Spinal cord (tissue), 10 donors: ENCODE measurements around the gene SLC45A3. TPM values are rescaled to one million over a fixed set of nuclear protein-coding genes. Genes with fewer than 3 reads are reported as not detected.
A peak's percentile ranks its signal among the peaks of the same experiment; 100 is the strongest.

ENCODE experiments used
- DNase-seq, 6 donors: peaks; one replicate each; pipeline versions ENCODE4 v3.0.0 to v3.0.0-alpha.2; 2013 to 2015; ENCODE audit warnings: low spot score in 6 of 6, low read depth in 4 of 6
- H3K27ac ChIP-seq: one replicate; pipeline ENCODE4 v1.5.1; 2013; ENCODE audit warnings: low read depth, low read length, control low read depth
- H3K27me3 ChIP-seq: one replicate; pipeline ENCODE4 v1.6.1; 2013; ENCODE audit warnings: low read length; ENCODE audit not compliant: control insufficient read depth, insufficient read depth
- H3K36me3 ChIP-seq: one replicate; pipeline ENCODE4 v1.6.1; 2013; ENCODE audit warnings: low read length; ENCODE audit not compliant: control insufficient read depth, insufficient read depth
- H3K4me1 ChIP-seq: one replicate; pipeline ENCODE4 v1.6.1; 2013; ENCODE audit warnings: low read length; ENCODE audit not compliant: control insufficient read depth, insufficient read depth
- H3K4me3 ChIP-seq: one replicate; pipeline ENCODE4 v1.5.1; 2013; ENCODE audit warnings: low read depth, low read length, control low read depth
- H3K9me3 ChIP-seq: one replicate; pipeline ENCODE4 v1.6.1; 2013; ENCODE audit warnings: low read length; ENCODE audit not compliant: control insufficient read depth, insufficient read depth
- WGBS: methylation state at CpG from one replicate; pipeline ENCODE4 v1.1.5; 2013; ENCODE audit warnings: missing lambda C conversion rate; ENCODE audit not compliant: insufficient coverage; 5-methylcytosine and 5-hydroxymethylcytosine counted together
- polyA plus RNA-seq, 2 donors: library from polyadenylated mRNA; unstranded; fragments of 120-200 nt; gene quantifications; one replicate each; pipeline ENCODE4 v1.2.1, GENCODE V29; 2013; ENCODE audit not compliant: insufficient read length in 2 of 2
- total RNA-seq, 2 donors: library from RNA; depleted of rRNA in 1 of 2; stranded (reverse); fragments of 120-200 nt in 1 of 2; fragments of >200 nt in 1 of 2; gene quantifications; one replicate each; pipeline versions ENCODE4 v1.2.3 to v1.2.4, GENCODE V29; 2013 to 2014
- donor health status: healthy.

SLC45A3 gene
- total and polyA plus RNA-seq, 4 donors: 6.3 to 9.5 (median 6.6) TPM

- Histone ChIP-seq H3K36me3 (no peaks in the 10 kb centered on the region), H3K27ac (no peak overlapping the region), H3K4me3 (no peak overlapping the region), H3K27me3 (peaks cover 3% of the 10 kb centered on the region), H3K9me3 (no peaks in the 10 kb centered on the region), H3K4me1 (peaks cover 44% of the 10 kb centered on the region)
- DNase-seq: peak in 1 of 6 donors; percentile 23
- 78% methylated on average over 7 of the region's 11 CpGs for WGBS
These were observed 7.9 kb downstream of the SLC45A3 start for GRCh38 chr1:205672395-205672889.

DNA sequence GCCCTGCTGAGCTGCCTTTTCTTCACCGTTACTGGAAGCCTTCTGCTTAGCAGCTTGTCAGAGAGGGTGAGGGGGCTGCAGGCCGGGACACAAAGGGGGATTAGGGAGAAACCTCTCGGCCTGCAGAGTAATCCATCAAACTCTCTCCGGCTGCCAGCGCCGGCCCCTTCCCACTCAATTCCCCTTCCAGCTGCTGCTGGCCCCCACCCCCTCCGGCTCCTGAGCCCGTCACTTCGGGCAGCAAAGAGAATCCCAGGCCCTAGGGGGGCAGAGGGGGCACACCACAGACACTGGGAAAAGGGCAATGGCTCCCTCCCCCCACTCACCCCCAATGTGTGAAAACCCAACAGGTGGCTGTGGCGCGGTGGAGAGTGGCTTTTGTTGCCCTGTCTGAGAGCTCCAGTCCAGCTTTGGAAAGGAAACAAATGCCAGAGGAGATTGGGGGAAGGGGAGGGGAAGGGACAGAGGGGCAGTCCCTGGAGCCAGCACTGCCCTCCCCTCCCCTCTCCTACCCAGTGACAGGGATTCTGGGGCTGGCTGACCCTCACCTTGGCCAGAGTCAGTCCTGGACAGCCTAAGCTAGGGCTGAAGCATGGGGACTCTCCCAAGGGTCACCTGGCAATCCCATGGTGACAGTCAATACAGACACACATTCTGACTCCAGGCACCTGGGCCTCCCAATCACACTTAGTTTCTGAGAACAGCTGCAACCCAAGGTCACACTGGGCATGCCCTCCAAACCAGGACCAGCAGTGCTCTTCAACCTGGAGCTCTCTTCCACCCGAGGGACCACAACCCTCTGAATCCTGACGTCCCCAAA is 9.5 kb downstream of the SLC45A3 start:
- H3K27ac ChIP-seq: no peak overlapping the region

DNA sequence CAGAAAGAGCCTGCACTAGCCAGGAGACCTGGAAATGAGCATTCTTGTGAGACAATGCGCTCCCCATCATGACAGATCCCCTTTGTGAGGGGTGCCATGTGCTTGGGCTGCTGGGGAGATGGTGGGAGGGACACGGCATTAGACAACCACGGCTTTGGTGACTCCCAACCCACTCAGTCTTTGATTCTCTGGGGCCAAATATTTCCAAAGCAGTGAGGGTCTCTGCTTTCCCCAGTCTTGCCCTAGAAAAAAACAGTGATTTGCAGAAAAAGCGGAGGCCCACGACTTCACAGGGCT is 10.2 kb downstream of the SLC45A3 start:
- 46% methylated on average over 5 of the region's 5 CpGs for WGBS
- DNase-seq: no peak
- peak overlapping the region; percentile 25 for H3K27ac ChIP-seq

More for the DNA sequence above, 9.5 kb downstream of the SLC45A3 start:
- 30% methylated on average over 6 of the region's 13 CpGs for WGBS
- Histone ChIP-seq H3K27me3 (peaks cover 3% of the 10 kb centered on the region), H3K36me3 (no peaks in the 10 kb centered on the region), H3K9me3 (no peaks in the 10 kb centered on the region), H3K4me3 (no peak overlapping the region), H3K4me1 (peaks cover 41% of the 10 kb centered on the region)
- DNase-seq: peak in 1 of 6 donors; percentile 21

GRCh38 chr1:205669341-205670149 is 10.8 kb downstream of the SLC45A3 start:
- Histone ChIP-seq H3K27ac (peak overlapping the region; percentile 47), H3K27me3 (peaks cover 3% of the 10 kb centered on the region), H3K9me3 (no peaks in the 10 kb centered on the region), H3K36me3 (no peaks in the 10 kb centered on the region), H3K4me3 (no peak overlapping the region), H3K4me1 (peaks cover 52% of the 10 kb centered on the region)
- no peak for DNase-seq
- WGBS: 30% methylated on average over 13 of the region's 20 CpGs

More for the DNA sequence above, 10.2 kb downstream of the SLC45A3 start:
- H3K4me3 ChIP-seq: no peak overlapping the region
- H3K36me3 ChIP-seq: no peaks in the 10 kb centered on the region
- no peaks in the 10 kb centered on the region for H3K9me3 ChIP-seq
- H3K27me3 ChIP-seq: peaks cover 3% of the 10 kb centered on the region
- H3K4me1 ChIP-seq: peaks cover 47% of the 10 kb centered on the region

- Histone ChIP-seq H3K27me3 (peaks cover 3% of the 10 kb centered on the region), H3K9me3 (no peaks in the 10 kb centered on the region), H3K4me1 (peaks cover 57% of the 10 kb centered on the region), H3K4me3 (no peak overlapping the region), H3K36me3 (no peaks in the 10 kb centered on the region), H3K27ac (peak overlapping the region; percentile 47)
- no peak for DNase-seq
- WGBS: no CpG with 5 or more reads among the region's 5 CpGs
These were observed 11.4 kb downstream of the SLC45A3 start for GRCh38 chr1:205668951-205669340.

GRCh38 chr1:205667909-205668643 is 12.2 kb downstream of the SLC45A3 start:
- peaks cover 3% of the 10 kb centered on the region for H3K36me3 ChIP-seq
- H3K4me3 ChIP-seq: no peak overlapping the region
- no peaks in the 10 kb centered on the region for H3K9me3 ChIP-seq
- no peak for DNase-seq
- H3K4me1 ChIP-seq: peaks cover 57% of the 10 kb centered on the region
- 66% methylated on average over 10 of the region's 11 CpGs for WGBS
- H3K27ac ChIP-seq: peak overlapping the region; percentile 47
- peaks cover 3% of the 10 kb centered on the region for H3K27me3 ChIP-seq

- H3K27me3 ChIP-seq: peaks cover 3% of the 10 kb centered on the region
- H3K4me3 ChIP-seq: no peak overlapping the region
- peaks cover 63% of the 10 kb centered on the region for H3K4me1 ChIP-seq
These were observed 13.7 kb downstream of the SLC45A3 start for GRCh38 chr1:205666372-205667166.

DNA sequence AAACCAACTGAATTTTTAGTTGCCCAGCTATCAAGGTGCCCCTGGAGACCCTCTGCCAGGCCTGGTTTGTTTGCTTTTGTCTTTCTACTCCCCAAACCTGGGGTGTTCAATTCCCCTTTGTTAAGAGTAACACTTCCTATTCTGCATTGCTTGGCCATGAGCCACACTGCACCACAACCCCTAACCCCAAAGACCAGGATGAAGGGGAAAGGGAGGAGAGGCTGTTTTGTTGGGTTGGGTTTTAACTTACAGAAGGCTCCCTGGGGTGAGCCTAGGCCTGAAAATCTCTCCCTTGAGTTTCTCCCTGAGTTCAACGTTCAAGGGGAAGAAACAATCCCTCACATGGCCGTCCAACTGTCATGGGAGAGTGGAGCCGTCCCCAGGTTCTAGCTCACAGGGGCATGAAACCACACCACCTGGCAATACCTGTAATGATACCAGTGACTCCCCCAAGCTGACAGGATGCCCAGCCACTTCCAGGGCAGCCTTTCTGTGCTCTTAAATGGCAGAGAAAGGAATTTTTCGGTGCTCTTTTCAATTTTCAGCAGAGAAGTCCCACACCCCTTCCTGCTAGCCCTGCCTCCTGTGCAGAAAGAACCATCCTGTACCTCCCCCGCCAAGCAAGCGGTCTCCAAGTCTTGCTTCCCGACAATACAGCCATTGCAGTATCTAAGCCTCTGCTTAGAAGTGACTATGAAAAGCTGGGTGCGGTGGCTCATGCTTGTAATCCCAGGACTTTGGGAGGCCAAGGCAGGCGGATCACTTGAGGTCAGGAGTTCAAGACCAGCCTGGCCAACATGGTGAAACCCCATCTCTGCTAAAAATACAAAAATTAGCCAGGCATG is 14.9 kb downstream of the SLC45A3 start:
- H3K4me1 ChIP-seq: peaks cover 51% of the 10 kb centered on the region
- H3K36me3 ChIP-seq: peaks cover 8% of the 10 kb centered on the region
- H3K4me3 ChIP-seq: no peak overlapping the region
- no peaks in the 10 kb centered on the region for H3K9me3 ChIP-seq
- 63% methylated on average over 6 of the region's 9 CpGs for WGBS
- no peak for DNase-seq
- H3K27me3 ChIP-seq: peaks cover 3% of the 10 kb centered on the region
- H3K27ac ChIP-seq: no peak overlapping the region

More at GRCh38 chr1:205666372-205667166, 13.7 kb downstream of the SLC45A3 start:
- Histone ChIP-seq H3K9me3 (no peaks in the 10 kb centered on the region), H3K27ac (no peak overlapping the region), H3K36me3 (peaks cover 8% of the 10 kb centered on the region)
- DNase-seq: no peak
- WGBS: 96% methylated on average over 3 of the region's 6 CpGs
